GM18526 (cell line): ENCODE data around the gene RGS16.

Experiments
- POLR2A ChIP-seq: IDR thresholded peaks from 3 replicates; pipeline ENCODE4 v1.6.1; 2011; ENCODE audit not compliant: insufficient read length; ENCODE audit errors: extremely low read depth

RGS16 gene

DNA sequence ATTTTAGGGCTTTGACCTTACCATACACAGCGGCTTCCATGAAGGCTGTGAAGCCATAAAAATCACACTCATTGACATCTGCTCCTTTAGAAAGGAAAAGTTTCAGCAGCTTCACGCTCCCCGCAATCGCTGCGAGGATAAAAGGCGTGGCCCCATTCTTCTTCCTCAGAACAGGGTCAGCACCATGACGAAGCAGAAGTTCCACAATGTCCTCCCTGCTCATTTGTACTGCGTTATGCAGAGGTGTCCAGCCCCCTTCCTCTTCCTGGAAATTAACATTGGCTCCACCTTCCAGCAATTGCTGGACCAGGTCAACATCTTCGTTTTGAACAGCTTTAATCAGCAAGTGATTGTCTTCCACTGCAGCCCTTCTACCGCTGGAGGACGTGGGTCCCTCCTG lies 17.8 kb downstream of the RGS16 start:
- TF ChIP-seq POLR2A: no peak

DNA sequence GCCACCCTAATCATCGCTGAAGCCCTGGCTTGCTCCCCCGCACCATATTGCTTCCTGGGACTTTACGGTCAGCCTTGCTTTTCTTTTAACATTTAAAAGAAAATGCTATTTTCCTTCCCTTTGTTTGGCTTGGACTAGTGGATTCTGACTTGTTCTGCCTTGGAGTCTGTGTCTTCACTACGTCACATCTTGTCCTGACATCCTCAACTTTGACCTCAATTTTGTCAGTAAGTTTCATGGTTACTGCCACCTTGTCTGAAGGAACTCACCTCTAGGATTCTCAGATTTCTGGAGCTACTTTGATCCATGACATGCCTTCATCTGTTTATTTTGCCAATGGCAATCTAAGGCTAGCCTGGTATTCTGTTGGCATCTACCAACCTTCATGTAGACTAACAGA lies 19.4 kb downstream of the RGS16 start:
- TF ChIP-seq POLR2A: no peak

DNA sequence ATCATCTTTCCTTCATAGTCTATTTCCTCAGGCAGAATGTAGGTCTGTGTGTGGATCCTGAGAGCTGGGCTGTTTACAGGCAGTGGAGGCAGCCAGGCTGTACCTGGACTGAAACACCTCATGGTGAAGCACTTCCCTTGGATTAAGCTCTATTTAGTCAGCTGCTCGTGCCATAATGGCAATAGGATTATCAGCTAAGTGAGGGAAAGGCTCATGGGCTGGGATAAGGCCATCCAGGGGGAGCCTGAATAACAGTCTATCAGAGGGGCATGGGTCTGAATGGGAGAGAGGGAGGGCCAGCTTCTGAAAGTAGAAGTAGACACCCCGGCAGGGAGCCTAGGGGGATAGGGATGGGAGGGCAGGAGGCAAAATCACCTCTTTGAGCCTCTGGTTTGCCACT lies 23.5 kb downstream of the RGS16 start:
- no peak for TF ChIP-seq POLR2A

DNA sequence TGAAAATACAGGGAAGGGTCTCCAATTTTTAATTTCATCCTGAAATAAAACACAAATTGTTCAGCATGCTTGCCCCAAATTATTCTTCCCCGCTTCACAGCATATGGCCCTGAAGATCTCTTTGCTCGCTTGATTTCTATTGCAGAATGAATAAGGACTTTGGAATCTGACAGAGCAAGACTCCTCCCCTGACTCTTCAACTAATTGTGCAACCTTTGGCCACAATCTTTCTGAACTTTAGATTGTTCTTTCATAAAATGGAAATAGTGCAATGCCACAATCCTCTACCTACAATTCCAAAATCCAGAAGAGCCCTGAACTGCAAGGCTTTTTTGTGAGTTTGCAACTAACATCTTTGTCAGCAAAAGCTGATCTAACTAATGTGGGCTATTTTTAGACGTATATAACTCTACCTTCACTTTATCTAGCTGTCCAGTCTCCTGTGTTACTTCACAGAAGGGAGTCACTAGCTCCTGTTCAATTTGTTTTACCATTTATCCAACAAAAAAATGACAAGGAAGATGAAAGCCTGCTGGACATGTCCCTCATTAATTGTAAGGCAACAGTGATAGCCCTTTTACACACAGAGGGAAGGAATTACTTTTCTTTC lies 28.5 kb downstream of the RGS16 start:
- TF ChIP-seq POLR2A: no peak

DNA sequence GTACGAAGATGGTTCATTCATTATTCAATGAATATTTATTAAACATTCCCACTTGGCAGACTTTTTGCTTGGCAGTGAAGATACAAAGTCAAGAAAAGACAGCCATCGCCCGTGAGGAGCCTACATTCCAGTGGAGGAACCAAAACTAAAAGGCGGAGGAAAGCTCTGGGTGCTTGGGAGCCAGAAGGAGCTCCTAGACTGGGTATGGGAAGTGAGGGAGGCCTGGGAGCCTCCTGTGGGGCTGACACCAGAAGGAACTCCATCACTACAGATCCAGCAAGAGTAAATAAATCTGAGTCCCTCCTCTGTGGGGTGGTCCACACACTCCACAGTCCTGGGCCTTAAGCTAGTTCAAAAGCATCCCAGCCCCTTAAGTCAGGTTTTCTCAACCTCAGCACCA lies 30.0 kb downstream of the RGS16 start:
- TF ChIP-seq POLR2A: no peak

DNA sequence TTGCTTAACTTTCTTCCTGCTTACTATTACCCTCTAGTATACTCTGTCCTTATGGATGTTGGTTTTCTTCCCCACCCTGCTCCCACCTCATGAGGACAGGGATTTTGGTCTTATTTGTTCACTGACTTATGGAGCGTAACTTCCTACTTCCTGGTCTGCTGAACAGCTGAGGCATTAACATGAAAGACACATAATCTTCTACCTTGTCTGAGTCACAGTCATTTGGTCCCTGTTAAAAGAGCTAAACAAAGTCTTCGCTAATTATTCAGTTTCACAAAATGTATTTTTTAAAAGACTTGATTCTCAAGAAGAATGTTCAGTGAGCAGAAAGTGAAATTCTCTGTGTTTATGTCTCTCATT lies 33.6 kb downstream of the RGS16 start:
- TF ChIP-seq POLR2A: no peak

DNA sequence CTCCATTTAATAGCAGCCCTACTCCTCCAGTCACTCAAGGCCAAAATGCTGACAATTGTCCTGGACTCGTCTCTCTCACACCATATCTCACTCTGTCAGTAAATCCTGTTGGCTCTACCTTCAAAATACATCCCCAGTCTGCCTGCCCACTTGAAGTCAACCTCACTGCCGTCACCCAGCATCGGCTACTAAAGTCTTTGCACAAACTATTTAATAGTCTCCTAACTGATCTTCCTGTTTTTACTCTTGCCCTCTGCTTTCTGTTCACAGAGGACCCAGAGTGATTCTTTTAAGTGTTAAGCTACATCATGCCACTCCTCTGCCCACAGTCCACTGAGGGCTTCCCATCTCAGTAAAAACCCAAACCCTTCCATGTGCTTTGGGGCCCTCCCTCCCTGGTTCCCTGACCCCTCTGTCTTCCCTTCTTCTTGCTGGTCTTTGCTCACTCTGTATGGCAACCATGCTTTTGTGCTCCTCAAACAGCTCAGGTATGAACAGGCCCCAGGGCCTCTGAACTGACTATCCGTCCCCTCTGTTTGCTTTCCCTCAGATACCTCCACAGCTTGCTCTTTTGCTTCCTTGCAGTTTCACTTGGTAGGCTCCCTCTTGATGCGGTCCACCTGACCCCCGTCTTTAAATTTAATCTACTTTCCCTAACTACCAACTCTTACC lies 34.1 kb downstream of the RGS16 start:
- no peak for TF ChIP-seq POLR2A

DNA sequence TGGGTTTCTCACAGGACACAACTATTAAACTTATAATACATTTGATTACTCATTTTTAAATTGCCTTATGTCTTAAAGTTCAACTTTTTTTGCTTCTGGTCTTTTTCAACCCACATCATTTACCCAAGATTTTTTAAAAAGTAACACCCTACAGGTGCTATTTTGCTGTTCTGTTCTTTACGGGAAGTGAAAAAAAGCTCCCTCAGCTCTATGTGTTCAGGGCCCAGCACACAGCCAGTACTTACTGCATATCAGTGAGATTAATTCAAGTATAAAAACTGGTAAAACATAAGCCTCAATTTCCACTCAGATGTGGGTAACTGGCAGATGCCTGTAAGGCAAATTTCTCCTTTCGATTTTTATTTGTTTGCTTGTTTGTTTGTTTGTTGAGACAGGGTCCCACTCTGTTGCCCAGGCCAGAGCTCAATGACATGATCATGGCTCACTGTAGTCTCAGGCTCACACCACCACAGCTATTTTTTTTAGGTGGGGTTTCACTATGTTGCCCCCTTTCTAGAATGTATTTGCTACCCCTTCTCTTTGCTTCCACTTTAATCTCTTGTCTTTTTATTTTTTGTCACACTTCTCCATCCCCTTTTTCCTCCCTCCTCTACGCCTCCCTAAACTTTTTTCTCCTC lies 35.4 kb downstream of the RGS16 start:
- TF ChIP-seq POLR2A: no peak

DNA sequence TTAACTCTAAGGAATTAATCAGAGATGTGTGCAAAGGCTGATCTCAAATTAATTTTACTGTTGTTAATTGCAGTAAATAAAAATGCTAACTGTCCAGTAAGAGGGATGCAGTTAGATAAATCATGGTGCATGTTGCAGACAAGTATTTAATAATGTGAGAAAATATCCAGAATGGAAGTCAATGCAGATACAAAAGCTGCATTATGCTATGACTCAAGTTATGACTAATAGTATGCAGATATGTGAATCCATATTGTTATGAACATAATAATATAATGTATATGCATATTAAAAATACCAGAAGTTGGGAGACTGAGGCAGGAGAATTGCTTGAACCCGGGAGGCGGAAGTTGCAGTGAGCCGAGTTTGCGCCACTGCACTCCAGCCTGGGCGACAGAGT lies 36.6 kb downstream of the RGS16 start:
- no peak for TF ChIP-seq POLR2A

DNA sequence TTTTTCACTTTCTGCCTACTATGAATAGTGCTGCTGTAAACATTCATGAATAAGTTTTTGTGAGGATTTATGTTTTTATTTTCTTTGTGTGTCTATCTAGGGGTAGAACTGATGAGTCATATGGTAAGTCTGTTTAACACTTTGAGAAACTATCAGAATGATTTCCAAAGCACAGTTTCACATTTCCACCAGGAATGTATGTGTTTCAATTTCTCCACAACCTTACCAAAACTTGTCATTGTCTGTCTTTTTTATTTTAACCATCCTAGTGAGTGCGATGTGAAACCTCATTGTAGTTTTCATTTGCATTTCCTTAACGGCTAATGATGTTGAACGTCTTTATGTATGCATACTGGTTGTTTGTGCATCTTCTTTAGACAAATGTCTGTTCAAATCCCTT lies 38.7 kb downstream of the RGS16 start:
- TF ChIP-seq POLR2A: no peak

DNA sequence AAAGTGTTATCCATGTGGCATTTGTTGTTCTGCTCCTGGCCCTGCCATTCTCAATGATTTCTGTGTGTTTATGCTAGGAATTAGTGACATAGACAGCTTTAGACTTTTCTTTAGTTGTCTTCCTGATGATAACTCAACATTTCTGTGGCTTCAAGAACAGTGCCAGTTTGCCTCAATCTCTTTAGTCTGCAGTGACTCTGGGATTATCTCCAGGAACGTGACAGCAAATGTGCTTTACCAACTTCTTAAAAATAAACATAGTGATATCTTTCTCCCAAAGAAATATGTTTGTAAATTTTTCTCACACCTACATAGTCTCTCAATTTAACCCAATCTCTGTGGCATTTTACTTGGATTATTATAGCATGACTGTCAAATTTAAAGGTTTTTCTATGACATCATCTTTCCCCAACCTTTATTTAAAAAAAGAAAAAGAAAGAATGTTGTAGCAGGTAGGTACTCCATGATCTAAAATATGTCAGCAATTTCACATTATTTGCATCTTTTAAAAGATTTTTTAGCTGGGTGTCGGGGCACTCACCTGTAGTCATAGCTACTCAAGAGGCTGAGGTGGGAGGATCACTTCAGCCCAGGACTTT lies 39.7 kb downstream of the RGS16 start:
- TF ChIP-seq POLR2A: no peak

DNA sequence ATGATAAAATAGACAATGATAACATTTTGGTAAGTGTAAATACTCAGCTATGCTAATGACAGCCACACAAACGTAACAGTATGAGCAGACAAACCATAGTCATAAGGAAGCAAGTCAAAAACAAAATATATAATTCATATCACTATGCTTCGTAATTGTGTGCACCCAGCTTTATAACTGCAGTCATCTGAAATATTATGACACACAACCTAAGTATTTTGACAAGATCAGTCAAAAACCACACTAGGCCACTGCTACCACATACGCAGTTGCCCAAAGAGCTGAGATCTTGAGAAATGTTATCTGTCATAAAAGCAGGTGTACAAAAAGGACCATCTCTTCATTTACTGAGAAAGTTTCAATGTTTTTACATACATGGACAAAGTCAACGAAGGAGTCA lies 41.1 kb downstream of the RGS16 start:
- TF ChIP-seq POLR2A: no peak

DNA sequence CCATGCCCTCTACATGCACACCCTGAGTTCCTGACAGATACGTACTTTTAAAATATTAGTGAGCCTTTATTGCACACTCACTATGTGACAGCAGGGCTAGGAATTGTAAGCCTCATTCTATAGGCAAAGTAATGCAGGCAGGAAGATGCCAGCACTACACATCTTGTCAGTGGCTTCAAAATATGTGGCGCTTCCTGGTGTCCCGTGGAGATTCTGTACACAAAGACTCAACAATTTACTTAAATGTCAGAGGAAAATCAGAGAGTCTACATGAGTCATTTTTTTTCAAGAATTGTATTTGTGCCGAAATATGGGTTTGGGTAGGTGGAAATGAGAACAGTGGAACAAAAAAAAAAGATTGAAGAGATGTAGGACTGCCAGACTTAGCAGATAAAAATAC lies 42.7 kb downstream of the RGS16 start:
- TF ChIP-seq POLR2A: no peak

DNA sequence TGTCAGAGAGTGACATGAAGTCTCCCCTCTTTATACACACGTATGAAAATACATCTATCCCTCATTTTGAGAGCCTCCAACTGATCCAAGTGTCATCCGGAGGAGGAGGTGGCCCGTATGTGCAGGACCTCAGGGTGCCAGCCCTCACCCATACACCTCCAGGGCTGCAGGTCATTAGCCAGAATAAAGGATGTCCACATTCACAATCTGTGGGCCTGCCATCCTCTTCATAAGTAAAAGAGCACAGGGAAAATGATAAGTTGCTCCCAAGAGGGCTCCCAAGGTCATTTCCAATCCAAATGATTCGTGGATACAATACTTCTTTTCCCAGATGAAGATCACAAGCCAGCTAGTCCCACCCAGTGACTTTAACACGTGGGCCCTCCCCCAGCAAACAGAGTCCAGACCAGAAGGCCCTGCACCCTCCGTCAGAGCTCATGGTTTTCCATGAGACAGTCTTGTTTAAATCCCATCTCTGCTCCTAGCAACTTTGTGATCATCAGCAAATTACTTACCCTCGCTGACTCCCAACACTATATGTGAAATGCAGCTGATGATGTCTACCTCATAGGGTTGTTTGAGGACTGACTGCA lies 43.7 kb downstream of the RGS16 start:
- no peak for TF ChIP-seq POLR2A

DNA sequence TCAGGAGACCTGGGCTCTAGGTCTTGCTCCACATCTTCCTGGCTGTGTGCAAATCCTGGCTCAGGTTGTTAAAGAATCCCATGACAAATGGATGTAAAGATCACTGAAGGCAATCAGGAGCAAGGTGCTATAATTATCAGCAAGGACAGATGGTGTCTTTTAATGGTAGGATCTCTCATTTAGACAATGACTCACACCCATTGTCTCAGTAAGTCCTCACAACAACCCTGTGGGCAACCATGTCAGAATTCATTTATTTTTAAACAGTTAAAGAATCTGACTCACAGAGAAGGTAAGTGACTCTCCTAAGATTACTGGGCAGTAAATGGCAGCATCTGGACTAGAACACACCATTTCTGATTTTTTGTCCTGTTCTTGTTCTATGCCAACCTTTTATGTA lies 47.9 kb downstream of the RGS16 start:
- TF ChIP-seq POLR2A: no peak

DNA sequence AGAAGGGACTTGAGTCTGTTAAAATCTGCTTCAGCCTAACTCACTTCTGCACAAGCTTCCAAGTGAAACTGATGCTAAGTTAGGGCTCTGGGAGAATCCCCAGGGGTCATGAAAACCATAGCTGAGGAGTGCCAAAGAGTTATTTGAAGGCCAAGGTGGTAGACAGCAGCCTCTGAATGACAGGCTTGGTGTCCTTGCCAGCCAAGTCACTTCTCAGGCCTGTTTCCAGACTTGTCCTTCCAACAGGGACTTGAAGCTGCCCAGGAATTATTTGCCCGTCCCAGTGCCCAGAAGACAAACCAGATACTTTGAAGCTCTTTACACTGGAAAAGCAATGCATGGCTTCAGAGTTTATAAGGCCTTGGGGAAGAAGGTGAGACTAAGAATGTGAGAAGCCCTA lies 48.7 kb downstream of the RGS16 start:
- TF ChIP-seq POLR2A: no peak

DNA sequence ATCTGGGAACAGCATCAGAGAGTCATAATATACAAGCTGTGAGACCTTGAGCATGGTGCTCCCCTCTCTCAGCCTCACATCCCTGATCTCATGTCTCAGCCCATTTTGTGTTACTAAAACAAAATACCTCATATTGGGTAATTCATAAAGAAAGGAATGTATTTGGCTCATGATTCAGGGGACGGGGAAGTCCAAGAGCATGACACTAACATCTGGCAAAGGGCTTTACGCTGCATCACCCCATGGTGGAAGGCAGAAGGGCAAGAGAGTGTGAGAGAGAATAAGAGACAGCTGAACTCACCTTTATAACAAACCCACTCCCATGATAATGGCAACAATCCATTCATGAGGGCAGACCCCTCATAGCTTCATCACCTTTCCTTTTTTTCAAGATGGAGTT lies 51.7 kb downstream of the RGS16 start:
- no peak for TF ChIP-seq POLR2A

DNA sequence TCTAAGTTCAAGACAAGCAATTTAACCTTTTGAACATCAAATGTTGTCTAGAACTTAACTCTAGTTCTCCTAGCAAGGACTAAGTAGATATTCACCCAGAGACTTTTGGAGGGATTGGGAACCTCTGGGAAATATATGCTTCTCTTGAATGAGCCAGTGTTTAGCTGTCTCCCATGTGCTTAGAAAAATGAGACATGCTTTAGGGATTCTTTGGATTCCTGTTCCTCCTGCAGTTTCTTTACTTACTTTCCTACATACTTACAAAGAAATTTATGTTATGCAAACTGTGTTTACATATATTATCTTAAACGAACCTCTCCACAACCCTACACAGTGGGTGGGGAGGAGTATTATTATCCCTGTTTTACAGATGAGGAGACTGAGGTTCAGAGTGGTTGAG lies 54.4 kb downstream of the RGS16 start:
- TF ChIP-seq POLR2A: no peak
